Tibial nerve (tissue), 3 donors: ENCODE results near the gene PKNOX1.

Source experiments
- CTCF ChIP-seq, 5 experiments: fragments of 200-600 bp in 3 of 5; fragments of 450-650 bp in 2 of 5; sonication (generic) in 3 of 5; IDR thresholded peaks; one replicate each; pipeline ENCODE4 v1.5.1; 2016 to 2019; ENCODE audit warnings: antibody characterized with exemption in 5 of 5, mild to moderate bottlenecking in 3 of 5, moderate library complexity in 2 of 5
- POLR2A ChIP-seq, 2 donors: fragments of 450-650 bp; IDR thresholded peaks; one replicate each; pipeline ENCODE4 v1.6.1; 2017; ENCODE audit warnings: antibody characterized with exemption in 2 of 2, mild to moderate bottlenecking in 2 of 2, moderate library complexity in 2 of 2

GRCh38 chr21:42988236-42988965, 14.0 kb downstream of the PKNOX1 start:
- TF ChIP-seq POLR2A (IDR thresholded peaks at IDR 0.05) (no peak), CTCF (IDR thresholded peaks at IDR 0.05) (no peak)
